NCI-H774 (cell line): Measurements from ENCODE around the gene CRLF1.
A peak's percentile ranks its signal among the peaks of the same experiment; 100 is the strongest.

Experiments
- DNase-seq: peaks from one replicate; lab custom pipeline; 2025; lab: John Stamatoyannopoulos, UW

The CRLF1 gene

DNA sequence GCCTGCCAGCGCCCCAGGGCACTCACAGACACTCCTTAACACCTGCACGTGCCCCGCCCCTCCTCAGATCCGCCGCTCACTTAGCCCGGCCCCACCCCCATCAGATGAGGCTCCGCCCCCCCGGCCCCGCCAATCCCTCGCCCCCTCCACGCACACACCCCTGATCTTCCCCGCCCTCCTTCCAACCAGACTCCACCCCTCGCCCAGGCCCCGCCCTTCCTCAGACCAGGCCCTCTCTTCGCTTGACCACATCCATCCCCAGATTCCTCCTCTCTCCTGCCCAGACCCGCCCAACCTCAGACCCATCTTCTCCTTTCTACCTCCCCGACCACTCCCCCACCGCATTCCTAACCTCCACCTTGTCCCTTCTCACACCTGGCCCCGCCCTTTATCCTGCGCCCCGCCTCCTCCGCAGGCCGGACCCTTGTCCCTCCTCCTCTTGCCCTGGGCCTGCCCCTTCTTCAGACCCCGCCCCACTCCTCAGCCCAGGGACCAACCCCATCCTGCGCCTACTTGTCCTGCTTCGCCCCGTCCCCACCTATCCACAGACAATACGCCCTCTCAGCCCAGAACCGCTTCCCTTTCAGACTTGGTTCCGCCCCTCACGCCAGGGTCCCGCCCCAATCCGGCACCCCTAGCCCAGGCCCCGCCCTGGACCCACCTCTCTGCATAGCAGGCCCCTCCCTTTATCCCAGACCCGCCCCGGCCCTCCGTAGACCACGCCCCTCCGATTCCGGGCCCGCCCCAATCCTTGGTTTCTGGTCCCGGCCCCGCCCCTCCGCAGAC is 29.8 kb upstream of the CRLF1 start:
- DNase-seq, result peak; percentile 96

GRCh38 chr19:18635831-18636182 is 29.2 kb upstream of the CRLF1 start:
- DNase-seq, result no peak

- no peak for DNase-seq
Measured at GRCh38 chr19:18634612-18635297, 28.2 kb upstream of the CRLF1 start.

- DNase-seq, result peak; percentile 10
Measured at GRCh38 chr19:18633321-18633720, 26.7 kb upstream of the CRLF1 start.

GRCh38 chr19:18629166-18630088 is 22.8 kb upstream of the CRLF1 start:
- DNase-seq, result no peak

DNA sequence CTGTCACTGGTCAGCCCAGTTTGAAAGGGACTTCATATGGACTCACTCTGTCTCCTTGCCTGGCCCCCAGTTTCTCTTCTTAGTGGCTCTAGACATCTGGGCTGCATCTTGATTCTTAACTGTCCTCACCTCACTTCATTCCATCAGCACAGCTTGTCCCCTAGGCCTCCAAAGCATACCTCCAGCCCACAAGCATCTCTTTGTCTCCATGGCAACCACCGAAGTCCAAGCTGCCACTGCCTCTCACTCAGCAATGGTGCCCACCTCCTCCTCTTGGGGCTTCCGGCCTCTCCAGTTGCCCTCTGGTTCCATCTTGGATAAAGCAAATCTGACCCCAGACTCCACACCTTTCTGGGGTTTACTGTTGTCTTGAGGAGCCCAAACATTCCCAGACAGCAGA is 20.3 kb upstream of the CRLF1 start:
- DNase-seq, result no peak

DNA sequence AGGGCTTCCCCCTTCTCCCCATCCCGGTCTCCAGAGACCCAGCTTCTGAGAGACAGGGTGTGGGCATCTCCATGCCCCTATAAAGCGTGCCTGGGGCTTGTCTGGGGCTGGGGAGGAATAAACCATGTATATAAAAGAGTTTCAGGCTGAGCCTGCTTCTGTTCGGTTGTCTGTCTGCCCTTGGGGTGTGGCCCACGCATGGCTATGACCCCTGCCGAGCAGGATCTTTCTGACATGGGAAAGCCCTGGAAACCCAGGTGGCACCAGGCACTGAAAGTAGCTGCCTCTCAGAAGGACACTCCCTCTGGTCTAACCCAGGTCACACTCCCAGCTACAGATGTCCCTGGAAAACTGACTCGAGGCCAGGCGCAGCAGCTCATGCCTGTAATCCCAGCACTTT is 14.3 kb upstream of the CRLF1 start:
- DNase-seq, result no peak

GRCh38 chr19:18620311-18620710 is 13.7 kb upstream of the CRLF1 start:
- no peak for DNase-seq

GRCh38 chr19:18618236-18618635 is 11.6 kb upstream of the CRLF1 start:
- no peak for DNase-seq

- DNase-seq, result no peak
Measured at GRCh38 chr19:18617562-18617961, 11.0 kb upstream of the CRLF1 start.

- DNase-seq, result no peak
Measured at GRCh38 chr19:18616023-18616422, 9.4 kb upstream of the CRLF1 start.

GRCh38 chr19:18613589-18614234 is 7.1 kb upstream of the CRLF1 start:
- no peak for DNase-seq

- DNase-seq, result no peak
Measured at GRCh38 chr19:18612772-18613588, 6.4 kb upstream of the CRLF1 start, which contains the start of gene TMEM59L. Gene TMEM59L (plus strand): TSS chr19:18612870. CDS start chr19:18612959, 89 bp downstream.

DNA sequence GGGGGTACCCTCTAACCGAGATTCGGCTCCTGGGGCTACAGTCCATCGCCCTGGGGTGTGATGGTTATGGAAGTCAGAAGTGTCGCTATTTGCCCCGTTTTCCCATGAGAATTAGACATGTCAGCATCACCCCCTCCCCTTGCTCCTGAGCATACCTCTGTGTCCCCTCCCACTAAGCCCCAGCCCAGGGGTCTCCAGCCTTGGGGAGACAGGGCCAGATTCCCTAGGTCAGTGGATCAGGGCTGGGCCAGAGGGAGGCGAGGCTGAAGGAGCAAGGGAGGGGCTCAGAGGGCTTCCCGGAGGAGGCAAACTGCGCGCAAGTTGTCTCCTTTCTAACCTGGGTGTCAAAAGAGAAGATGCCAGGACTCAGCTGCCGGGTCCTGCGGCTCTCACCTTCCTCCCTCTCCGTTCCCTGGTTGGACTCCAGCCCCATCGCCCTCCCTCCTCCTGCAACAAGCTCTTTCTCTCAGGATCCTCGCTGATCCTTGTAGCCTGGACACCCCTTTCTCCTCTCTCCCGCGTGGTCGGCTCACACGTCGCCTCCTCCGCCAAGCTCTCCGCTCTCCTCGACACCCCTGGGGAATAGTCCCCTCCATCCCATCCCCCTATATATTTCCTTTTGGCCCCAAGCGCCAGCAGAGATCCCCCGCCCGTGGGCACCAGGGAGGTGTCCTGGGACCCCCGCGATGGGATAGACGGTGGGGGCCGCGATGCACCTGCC is 5.6 kb upstream of the CRLF1 start:
- no peak for DNase-seq

- no peak for DNase-seq
Measured at GRCh38 chr19:18611327-18612050, 4.9 kb upstream of the CRLF1 start.

DNA sequence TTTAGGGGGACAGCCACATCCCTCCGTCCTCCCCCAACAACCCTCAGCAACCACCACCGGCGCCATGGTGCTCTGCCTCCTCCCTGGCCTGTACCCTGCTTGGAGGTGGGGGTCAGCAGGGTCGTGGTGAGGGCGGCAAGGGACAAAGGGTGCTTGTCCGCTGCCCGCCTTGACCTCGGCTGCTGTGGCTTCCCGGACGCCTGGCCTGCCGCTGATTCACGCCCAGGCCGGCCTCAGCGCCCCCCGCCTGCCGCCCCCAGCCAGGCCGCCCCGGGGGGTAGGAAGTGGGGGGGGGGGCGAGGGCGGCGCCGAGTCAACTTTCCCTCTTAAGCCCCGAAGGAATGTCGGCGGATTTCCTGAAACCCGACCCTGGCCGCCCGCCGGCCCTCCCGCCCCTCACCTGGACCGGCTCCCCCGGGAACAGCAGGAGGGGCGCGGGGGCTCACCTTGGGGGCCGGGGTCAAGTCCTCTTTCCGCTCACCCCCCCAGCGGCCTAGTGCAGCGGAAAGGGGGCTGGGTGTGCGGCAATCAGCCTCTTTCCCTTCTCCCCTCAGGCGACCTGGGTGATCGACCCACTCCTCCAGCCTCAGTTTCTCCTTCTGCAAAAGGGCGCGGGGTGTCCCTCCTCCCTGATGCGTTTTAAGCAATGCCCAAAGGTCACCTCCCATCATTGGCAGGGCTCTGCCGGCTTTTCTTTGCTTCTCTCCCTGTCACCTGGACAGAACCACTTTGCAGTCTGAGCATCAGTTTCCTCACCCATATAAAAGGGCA is 4.1 kb upstream of the CRLF1 start:
- no peak for DNase-seq

GRCh38 chr19:18610245-18610555 is 3.6 kb upstream of the CRLF1 start:
- DNase-seq, result no peak

DNA sequence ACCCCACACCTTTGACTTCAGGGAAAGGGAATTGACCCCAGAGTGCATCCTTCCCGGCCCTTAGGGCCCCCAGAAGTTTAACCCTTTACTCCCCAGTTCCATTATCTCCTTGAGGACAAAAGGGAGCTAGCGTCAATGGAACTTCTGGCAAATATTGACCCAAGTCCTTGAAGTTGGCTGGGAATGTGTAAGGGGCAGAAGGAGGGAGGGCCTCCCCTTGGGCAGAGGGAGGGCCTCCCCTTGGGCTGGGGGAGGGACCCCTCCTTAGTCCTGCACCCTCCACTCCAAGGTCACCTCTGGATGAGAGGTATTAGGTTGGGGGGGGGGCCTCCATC is 3.1 kb upstream of the CRLF1 start:
- no peak for DNase-seq
